ENCODE data around the gene STX12.
"Not testable (repeated sequence)": the region's sequence is repeated elsewhere in the genome, so short reads cannot be mapped to it uniquely, and the experiment has no call there.

Gene STX12

GRCh38 chr1:27789540-27790041 lies 16.6 kb downstream of the STX12 start:
- peaks cover 28% of the 10 kb centered on the region; the same call in 1 of the 2 replicates for H3K36me3 ChIP-seq (ENCODE audit: insufficient read depth, low read length)
- H3K27me3 ChIP-seq (ENCODE audit: insufficient read depth, low read length, poor library complexity, severe bottlenecking): no peaks in the 10 kb centered on the region
- peaks cover 7% of the 10 kb centered on the region for H3K4me1 ChIP-seq (ENCODE audit: insufficient read depth, low read length, poor library complexity, severe bottlenecking)
- H4K20me1 ChIP-seq (ENCODE audit: insufficient read depth, low read length, poor library complexity, severe bottlenecking): no peaks in the 10 kb centered on the region
- peaks cover 7% of the 10 kb centered on the region; the same call in 1 of the 2 replicates for H3K79me2 ChIP-seq (ENCODE audit: insufficient read depth, low read length)
- H3K9ac ChIP-seq (ENCODE audit: low read depth, low read length, poor library complexity, severe bottlenecking): no peak overlapping the region
- no peaks in the 10 kb centered on the region for H3K9me2 ChIP-seq (replicated peaks; ENCODE audit: low read depth, low read length)
- TF ChIP-seq, protein P1, sequence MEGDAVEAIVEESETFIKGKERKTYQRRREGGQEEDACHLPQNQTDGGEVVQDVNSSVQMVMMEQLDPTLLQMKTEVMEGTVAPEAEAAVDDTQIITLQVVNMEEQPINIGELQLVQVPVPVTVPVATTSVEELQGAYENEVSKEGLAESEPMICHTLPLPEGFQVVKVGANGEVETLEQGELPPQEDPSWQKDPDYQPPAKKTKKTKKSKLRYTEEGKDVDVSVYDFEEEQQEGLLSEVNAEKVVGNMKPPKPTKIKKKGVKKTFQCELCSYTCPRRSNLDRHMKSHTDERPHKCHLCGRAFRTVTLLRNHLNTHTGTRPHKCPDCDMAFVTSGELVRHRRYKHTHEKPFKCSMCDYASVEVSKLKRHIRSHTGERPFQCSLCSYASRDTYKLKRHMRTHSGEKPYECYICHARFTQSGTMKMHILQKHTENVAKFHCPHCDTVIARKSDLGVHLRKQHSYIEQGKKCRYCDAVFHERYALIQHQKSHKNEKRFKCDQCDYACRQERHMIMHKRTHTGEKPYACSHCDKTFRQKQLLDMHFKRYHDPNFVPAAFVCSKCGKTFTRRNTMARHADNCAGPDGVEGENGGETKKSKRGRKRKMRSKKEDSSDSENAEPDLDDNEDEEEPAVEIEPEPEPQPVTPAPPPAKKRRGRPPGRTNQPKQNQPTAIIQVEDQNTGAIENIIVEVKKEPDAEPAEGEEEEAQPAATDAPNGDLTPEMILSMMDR (conservative IDR thresholded peaks at IDR 0.05; ENCODE audit: low read length): no peak
- TF ChIP-seq EZH2phosphoT487 (IDR thresholded peaks at IDR 0.05; ENCODE audit: borderline replicate concordance): no peak
- no peak overlapping the region for H3K4me3 ChIP-seq (ENCODE audit: low read length, poor library complexity, severe bottlenecking)
- no peak overlapping the region for H2AFZ ChIP-seq (ENCODE audit: low read length)
- peak overlapping the region; percentile 14 for H3K4me2 ChIP-seq (ENCODE audit: low read depth, low read length, poor library complexity, severe bottlenecking)
- H3F3A ChIP-seq (ENCODE audit: low read depth): no peaks in the 10 kb centered on the region; the same call in 1 of the 2 replicates
- H3K9me3 ChIP-seq (ENCODE audit: insufficient read depth, low read depth, low read length): no peaks in the 10 kb centered on the region

- not testable (repeated sequence) for H3K4me1 ChIP-seq (ENCODE audit: insufficient read depth, low read length, poor library complexity, severe bottlenecking); H3K79me2 ChIP-seq (ENCODE audit: insufficient read depth, low read length); H3K4me3 ChIP-seq (ENCODE audit: low read length, poor library complexity, severe bottlenecking); H3K9ac ChIP-seq (ENCODE audit: low read depth, low read length, poor library complexity, severe bottlenecking); H3K27me3 ChIP-seq (ENCODE audit: insufficient read depth, low read length, poor library complexity, severe bottlenecking); H3K4me2 ChIP-seq (ENCODE audit: low read depth, low read length, poor library complexity, severe bottlenecking); H3F3A ChIP-seq (ENCODE audit: low read depth); H2AFZ ChIP-seq (ENCODE audit: low read length); H3K9me2 ChIP-seq (replicated peaks; ENCODE audit: low read depth, low read length); H4K20me1 ChIP-seq (ENCODE audit: insufficient read depth, low read length, poor library complexity, severe bottlenecking); H3K9me3 ChIP-seq (ENCODE audit: insufficient read depth, low read depth, low read length)
- H3K36me3 ChIP-seq (ENCODE audit: insufficient read depth, low read length): peaks cover 34% of the 10 kb centered on the region; the same call in 1 of the 2 replicates
Observed at GRCh38 chr1:27790270-27790669, 17.3 kb downstream of the STX12 start.

DNA sequence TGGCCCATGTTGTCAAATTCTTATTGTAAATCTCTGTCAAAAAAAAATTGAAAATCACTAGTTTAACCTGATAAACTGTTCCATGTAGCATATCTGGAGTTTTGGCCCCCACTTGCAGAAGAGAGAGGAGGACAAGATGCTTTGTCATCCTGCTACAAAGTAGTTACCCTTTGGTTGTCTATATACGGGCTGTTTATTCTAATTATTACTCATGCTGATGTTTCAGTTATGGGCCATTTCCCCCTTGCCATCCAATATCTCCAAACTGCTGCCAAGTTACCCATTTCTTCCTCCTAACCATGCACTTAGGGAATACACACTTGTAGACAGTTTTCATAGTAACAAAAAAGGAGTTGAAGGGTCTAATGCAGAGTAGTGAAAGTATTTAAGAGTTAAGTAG lies 22.6 kb downstream of the STX12 start:
- Histone ChIP-seq H3K36me3 (ENCODE audit: insufficient read depth, low read length) (peaks cover 39% of the 10 kb centered on the region; the same call in 1 of the 2 replicates), H2AFZ (ENCODE audit: low read length) (no peak overlapping the region), H3K4me2 (ENCODE audit: low read depth, low read length, poor library complexity, severe bottlenecking) (no peak overlapping the region), H3K9me3 (ENCODE audit: insufficient read depth, low read depth, low read length) (no peaks in the 10 kb centered on the region), H3K79me2 (ENCODE audit: insufficient read depth, low read length) (no peaks in the 10 kb centered on the region), H3K9ac (ENCODE audit: low read depth, low read length, poor library complexity, severe bottlenecking) (no peak overlapping the region), H3K27me3 (ENCODE audit: insufficient read depth, low read length, poor library complexity, severe bottlenecking) (no peaks in the 10 kb centered on the region), H3K9me2 (replicated peaks; ENCODE audit: low read depth, low read length) (no peaks in the 10 kb centered on the region), H4K20me1 (ENCODE audit: insufficient read depth, low read length, poor library complexity, severe bottlenecking) (no peaks in the 10 kb centered on the region), H3K4me3 (ENCODE audit: low read length, poor library complexity, severe bottlenecking) (no peak overlapping the region), H3F3A (ENCODE audit: low read depth) (no peaks in the 10 kb centered on the region), H3K4me1 (ENCODE audit: insufficient read depth, low read length, poor library complexity, severe bottlenecking) (no peaks in the 10 kb centered on the region)
- no peak for TF ChIP-seq EZH2phosphoT487 (IDR thresholded peaks at IDR 0.05; ENCODE audit: borderline replicate concordance)
- TF ChIP-seq, protein P1 (conservative IDR thresholded peaks at IDR 0.05; ENCODE audit: low read length): no peak

DNA sequence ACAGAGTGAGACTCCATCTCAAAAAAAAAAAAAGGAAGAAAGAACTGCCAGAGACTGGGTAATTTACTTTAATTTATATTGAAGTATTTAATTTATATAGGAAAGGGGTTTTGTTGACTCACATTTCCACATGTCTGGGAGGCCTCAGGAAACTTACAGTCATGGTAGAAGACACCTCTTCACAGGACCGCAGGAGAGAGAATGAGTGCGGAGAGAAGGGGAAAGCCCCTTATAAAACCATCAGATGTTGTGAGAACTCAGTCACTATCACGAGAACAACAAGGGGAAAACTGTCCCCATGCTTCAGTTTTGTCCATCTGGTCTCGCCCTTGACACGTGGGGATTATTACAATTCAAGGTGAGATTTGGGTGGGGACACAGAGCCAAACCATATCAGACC lies 31.8 kb downstream of the STX12 start:
- H4K20me1 ChIP-seq (ENCODE audit: insufficient read depth, low read length, poor library complexity, severe bottlenecking): no peaks in the 10 kb centered on the region
- H3F3A ChIP-seq (ENCODE audit: low read depth): no peaks in the 10 kb centered on the region
- no peak overlapping the region for H3K9ac ChIP-seq (ENCODE audit: low read depth, low read length, poor library complexity, severe bottlenecking)
- no peak overlapping the region for H3K4me3 ChIP-seq (ENCODE audit: low read length, poor library complexity, severe bottlenecking)
- no peaks in the 10 kb centered on the region for H3K79me2 ChIP-seq (ENCODE audit: insufficient read depth, low read length)
- no peak overlapping the region for H2AFZ ChIP-seq (ENCODE audit: low read length)
- H3K9me2 ChIP-seq (replicated peaks; ENCODE audit: low read depth, low read length): no peaks in the 10 kb centered on the region
- no peaks in the 10 kb centered on the region for H3K4me1 ChIP-seq (ENCODE audit: insufficient read depth, low read length, poor library complexity, severe bottlenecking)
- TF ChIP-seq EZH2phosphoT487 (IDR thresholded peaks at IDR 0.05; ENCODE audit: borderline replicate concordance): no peak
- TF ChIP-seq, protein P1 (conservative IDR thresholded peaks at IDR 0.05; ENCODE audit: low read length): no peak
- H3K27me3 ChIP-seq (ENCODE audit: insufficient read depth, low read length, poor library complexity, severe bottlenecking): no peaks in the 10 kb centered on the region
- H3K4me2 ChIP-seq (ENCODE audit: low read depth, low read length, poor library complexity, severe bottlenecking): no peak overlapping the region
- no peaks in the 10 kb centered on the region for H3K9me3 ChIP-seq (ENCODE audit: insufficient read depth, low read depth, low read length)
- H3K36me3 ChIP-seq (ENCODE audit: insufficient read depth, low read length): peaks cover 38% of the 10 kb centered on the region
